NCI-H1930 (cell line): Measurements from ENCODE around the gene TADA2B.
"Not testable (repeated sequence)": the region's sequence is repeated elsewhere in the genome, so short reads cannot be mapped to it uniquely, and the experiment has no call there.

Experiments used
- DNase-seq, 2 experiments: peaks; one replicate each; lab custom pipeline; 2025; lab: John Stamatoyannopoulos, UW

The TADA2B gene

DNA sequence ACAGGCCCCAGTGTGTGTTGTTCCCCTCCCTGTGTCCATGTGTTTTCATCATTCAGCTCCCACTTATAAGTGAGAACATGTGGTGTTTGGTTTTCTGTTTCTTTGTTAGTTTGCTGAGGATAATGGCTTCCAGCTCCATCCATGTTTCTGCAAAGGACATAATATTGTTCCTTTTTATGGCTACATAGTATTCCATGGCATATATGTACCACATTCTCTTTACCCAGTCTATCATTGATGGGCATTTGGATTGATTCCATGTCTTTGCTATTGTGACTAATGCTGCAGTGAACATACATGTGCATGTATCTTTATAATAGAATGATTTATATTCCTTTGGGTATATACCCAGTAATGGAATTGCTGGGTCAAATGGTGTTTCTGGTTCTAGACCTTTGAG lies 36.3 kb downstream of the TADA2B start:
- not testable (repeated sequence) for DNase-seq

DNA sequence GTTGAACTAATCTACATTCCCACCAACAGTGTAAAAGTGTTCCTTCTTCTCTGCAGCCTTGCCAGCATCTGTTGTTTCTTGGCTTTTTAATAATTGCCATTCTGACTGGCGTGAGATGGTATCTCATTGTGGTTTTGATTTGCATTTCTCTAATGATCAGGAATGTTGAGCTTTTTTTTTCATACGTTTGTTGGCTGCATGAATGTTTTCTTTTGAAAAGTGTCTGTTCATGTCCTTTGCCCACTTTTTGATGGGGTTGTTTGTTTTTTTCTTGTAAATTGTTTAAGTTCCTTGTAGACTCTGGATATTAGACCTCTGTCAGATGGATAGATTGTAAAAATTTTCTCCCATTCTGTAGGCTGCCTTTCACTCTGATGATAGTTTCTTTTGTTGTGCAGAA lies 36.7 kb downstream of the TADA2B start:
- not testable (repeated sequence) for DNase-seq

DNA sequence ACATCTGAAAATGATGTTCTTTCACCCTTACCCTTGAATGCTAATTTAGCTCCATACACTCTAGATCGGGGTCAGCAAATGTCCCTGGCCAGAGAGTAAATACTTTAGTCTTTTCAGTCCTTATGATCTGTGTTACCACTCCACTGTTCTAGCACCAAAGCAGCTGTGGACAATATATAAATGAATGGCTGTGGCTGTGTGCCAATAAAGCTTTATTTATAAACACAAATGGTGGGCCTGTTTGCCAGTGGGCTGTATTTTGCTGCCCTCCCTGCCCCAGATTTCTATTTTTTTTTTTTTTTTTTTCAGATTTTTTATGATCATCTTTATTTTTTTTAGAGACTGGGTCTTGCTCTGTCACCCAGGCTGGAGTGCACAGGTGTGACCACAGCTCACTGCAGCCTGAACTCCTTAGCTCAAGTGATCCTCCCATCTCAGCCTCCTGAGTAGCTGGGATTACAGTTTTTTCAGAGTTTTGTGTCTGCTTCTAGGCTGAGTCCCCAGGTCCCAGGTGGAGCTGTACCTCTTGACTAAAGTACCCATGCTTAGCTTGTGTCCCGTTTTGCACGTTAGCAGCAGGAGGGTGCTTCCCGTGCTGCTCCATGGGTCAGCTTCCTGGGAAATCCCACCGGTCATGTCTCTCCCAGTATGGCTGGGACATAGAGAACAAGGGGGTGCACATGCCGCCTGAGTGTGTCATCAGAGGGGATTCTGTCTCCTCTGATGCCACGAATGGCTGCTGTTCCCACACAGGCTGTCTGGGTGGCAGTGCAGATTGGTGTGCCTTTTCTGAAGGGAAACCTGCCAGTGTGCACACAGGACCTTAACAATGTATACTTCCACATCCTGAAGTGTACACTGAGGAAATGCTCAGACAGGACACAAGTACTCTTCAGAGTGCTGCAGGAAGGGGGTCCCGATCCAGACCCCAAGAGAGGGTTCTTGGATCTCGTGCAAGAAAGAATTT lies 40.7 kb downstream of the TADA2B start:
- DNase-seq, result no peak

DNA sequence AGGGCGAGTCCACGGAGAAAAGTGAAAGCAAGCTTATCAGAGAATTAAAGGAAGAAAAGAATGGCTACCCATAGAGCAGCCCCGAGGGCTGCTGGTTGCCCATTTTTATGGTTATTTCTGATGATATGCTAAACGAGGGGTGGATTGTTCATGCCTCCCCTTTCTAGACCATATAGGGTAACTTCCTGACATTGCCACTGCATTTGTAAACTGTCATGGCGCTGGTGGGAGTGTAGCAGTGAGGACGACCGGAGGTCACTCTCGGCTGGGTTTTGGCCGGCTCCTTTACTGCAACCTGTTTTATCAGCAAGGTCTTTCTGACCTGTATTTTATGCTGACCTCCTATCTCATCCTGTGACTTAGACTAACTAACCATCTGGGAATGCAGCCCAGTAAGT lies 41.4 kb downstream of the TADA2B start:
- not testable (repeated sequence) for DNase-seq

DNA sequence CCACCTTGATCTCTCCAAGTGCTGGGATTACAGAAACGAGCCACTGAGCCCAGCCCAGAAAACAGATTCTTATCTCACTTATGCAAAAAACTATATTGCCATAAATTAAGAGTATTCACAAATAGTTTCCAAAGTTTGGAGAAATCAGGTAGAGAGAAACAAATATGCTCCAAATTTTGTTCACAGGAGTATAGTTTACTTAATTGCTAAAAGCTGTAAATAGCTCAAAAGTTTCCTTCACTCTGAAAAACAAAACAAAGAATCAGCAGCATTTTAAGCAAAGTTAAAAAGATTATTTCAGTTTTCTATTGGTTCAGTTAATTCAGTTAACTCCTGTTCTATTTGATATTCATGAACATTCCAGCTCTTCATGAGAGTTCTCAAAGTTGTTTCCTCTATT lies 43.2 kb downstream of the TADA2B start:
- DNase-seq, result no peak

DNA sequence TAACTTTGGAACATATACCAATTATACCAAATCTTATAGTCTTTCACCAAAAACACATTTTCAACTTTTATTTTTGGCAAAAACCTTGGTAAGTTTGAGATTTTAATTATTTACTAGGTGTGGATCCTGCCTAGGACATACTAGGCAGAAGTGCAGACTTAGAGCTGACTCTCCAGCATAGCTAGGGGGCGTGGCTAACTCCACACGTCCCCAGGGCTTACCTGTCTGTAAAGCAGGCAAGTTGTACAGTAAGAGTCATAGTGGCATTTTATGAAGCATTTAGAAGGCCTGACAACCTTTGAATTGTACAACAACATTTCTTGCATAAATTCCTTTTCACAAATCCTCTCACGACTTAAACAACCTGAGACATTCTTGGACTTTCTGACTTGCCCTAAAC lies 43.9 kb downstream of the TADA2B start:
- no peak for DNase-seq

DNA sequence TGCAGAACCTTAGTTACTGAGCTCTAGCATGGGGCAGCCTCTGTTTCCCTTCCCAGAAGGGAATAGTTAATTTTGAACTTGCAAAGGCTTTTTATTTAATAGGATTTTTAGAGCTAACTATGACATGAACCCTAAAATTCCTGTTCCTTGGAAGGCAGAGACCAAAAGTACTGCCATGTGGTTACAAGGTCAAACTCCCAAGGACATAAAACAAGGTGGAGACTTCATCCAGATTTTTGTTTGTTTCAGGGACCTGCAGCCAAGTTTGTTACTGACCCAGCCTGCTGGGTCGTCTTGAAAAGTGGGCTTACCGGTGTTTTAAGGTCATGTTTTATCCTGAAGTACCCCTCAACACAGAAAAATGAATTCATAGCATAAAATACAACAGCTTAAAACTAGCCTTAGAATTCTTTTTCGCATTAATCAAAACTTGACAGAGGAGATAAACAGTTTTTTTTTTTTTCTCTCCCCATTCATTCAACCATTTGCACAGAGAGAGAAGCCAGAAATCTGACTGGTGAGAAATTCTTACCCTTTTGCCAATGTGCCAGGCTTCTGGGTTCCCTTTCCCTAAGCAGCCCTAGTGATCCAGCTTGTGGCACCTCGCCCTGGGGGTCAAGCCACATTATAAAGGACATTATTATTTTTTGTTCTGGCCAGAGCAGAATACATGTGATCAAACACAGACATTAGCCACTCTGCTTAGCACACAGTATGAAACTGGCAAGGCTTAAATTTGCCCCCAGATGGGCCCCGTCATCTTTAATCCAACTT lies 46.2 kb downstream of the TADA2B start:
- DNase-seq, result no peak

DNA sequence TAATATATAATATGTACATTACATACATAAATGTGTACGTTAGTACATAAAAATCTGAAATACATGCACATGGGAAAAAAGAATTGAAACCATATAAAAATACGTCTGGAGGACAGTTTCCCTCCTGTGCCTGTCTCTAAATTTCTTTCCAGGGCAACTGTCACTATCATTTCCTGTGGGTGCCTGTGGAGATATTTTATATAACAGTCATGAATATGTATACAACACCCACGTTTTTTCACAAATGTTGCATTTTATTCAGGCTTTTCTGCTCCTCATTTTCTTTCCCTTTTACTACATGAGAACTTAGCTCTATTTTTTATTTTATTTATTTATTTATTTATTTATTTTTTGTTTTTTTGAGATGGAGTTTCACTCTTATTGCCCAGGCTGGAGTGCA lies 48.9 kb downstream of the TADA2B start:
- DNase-seq, result no peak

DNA sequence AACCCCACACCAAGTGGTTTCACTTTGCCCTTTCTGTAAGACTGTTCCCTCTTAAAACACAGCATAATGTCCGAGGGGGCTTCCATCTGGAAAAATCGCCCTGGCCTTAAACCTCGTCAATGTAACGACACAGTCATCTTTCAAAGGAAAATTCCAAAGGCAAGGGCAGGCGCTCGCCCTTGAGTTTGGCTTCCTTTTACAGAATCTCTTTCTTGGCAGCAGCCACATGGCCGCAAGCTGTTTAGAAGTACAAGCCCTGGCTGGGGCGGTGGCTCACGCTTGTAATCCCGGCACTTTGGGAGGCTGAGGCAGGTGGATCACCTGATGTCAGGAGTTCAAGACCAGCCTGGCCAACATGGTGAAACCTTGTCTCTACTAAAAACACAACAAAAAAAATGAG lies 51.7 kb downstream of the TADA2B start:
- no peak for DNase-seq

DNA sequence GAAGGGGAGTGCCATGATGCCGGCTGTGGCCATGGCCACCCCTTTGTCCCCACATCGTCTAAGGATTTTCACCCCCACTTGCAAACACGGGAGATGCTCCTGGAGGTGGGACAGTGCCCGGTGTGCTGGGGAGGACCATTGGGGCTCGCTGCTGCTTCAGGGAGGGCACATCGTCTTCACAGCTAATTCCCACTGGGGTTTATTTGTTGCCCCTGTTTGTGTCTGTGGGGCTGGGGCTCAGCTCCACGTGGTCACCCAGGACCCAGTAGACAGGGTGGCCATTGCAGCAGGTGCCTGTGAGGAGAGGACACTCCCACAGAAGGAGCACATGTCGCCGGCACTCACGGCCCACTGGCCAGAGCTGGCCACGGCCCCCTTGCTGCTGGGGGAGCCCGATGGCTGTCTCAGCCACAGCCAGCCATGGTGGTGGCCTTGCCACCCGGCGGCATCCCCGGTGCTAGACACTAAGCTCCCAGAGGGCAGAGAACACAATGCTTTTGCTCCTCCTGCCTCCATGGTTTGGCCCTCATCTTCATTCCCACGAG lies 52.5 kb downstream of the TADA2B start:
- no peak for DNase-seq

DNA sequence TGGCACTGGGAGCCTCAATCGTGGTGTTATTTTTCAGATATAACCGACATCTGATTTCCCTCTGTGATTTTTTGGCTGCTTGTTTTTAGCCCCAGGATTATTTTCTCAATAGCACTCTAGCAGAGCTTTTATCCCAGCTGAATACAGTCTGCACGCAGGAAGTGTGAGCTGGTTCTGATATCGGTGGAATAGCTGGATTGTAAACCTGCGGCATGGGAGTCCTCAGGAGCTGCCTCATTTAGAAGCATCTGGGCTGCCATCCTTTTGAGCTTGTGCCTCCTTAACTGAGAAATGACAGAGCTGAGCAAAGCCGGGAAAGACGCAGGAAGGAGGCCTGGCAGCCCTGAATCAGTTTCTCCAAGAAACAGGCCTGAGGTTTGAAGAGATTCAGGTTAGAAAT lies 53.1 kb downstream of the TADA2B start:
- DNase-seq, result no peak

DNA sequence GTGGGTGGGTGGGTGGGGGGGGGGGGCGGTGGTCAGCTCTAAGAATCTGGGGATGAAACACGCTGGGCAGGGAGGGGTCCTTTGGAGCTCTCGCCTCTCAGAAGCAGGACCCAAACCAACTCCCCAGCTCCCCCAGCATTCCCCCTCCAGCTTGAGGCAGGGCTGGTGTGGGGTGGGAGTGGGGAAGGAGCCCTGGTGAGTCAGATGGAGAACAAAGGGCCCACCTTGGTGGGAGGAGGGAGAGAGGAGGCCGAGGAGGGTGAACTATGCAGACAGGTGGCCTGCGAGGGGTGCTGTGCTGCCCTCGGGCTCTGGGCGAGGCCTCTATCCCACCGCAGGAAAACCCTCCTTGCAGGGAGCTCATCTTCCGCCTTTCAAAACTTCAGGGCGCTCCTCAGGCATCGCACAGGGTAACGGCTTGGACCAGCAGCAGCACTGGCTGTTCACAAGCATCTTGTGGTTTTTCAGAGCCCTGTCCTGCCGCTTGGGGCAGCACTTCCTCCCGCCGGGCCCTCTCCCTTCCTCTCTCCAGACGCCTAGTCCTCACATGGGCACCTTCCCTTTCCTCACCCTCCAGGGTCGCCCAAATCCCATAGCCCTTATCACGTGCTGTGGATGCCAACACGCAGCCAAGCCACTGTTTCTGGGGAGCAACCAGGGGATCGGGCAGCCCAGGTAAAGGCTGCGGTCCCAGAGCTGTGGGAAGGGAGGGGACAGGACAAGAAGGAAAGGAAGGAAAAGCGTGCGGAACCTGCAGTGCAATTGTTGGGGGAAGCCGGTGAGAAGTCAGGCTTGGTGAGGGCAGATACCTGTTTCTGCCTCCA lies 58.7 kb downstream of the TADA2B start:
- DNase-seq, result peak; percentile 38 to 44

DNA sequence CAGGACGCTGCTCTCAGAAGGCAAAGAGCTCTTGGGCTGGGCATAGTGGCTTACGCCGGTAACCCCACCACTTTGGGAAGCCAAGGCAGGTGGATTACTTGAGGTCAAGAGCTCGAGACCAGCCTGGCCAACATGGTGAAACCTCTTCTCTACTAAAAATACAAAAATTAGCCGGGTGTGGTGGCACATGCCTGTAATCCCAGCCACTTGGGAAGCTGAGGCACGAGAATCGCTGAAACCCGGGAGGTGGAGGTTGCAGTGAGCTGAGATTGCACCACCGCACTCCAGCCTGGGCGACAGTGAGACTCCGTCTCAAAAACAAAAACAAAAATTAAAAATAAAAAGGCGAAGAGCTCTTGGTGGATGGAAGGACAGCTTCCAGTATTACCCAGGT lies 59.3 kb downstream of the TADA2B start:
- DNase-seq, result not testable (repeated sequence)

DNA sequence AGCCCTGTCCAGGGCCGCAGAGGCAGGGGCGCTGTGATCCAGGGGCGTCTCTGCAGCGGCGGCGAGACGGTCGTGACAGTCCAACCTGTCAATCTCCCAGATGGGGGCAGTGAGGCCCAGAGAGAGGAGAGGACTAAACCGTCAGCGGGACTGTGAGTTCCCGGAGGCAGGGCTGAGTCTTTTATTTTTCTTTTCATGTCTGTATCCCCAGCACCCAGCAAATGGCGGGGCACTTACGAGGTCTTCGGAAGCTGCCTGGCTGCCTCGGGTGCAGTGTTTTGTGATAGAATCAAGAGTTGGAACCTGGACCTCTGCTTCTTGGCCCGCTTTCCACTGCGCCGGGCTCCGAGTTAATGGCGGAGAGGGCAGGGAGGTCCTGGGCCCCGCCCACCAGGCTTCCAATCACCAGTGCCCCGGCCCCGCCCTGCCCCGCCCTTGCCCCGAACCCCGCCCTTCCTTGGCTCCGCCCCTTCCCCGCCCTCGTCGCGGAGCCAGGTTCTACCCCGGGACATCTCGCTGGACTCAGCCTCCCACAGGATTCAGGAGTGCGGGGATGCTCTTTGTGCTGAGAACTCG lies 59.9 kb downstream of the TADA2B start:
- peak in 1 of 2 experiments; percentile 42 for DNase-seq

DNA sequence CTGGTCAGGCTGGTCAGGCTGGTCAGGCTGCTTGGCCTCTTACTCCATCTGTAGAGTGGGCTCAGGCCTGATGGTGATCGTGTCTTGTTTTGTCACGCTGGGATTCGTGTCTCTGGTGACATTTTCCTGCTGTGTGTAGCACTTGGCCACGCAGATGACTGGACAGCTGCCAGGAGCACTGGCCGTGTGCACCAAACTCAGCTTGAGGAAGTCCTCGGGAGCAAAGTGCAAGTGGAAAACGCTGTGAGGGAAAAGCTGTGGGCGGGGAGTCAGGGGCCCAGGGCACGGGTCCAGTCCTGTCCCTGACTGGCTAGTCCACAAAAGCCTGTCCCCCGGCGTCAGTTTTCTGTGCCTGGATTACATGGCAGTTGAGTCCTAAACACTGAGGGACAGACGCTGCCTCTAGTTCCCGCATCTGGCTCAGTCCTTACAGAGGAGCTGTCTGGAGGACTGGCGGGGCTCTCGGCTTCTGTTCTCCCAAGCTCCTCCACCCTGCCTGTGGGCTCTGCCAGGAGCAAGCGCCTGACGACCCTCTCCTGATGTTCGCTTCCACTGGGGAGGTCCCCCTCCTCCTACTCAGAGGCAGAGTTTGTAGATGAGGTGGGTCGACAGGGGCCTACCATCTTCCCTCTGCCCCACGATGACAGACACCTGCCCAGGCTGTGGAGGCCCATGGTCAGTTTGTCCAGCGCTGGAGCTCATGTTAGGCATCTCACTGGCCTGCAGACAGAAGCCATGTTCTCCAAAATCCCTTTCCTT lies 60.6 kb downstream of the TADA2B start:
- no peak for DNase-seq

DNA sequence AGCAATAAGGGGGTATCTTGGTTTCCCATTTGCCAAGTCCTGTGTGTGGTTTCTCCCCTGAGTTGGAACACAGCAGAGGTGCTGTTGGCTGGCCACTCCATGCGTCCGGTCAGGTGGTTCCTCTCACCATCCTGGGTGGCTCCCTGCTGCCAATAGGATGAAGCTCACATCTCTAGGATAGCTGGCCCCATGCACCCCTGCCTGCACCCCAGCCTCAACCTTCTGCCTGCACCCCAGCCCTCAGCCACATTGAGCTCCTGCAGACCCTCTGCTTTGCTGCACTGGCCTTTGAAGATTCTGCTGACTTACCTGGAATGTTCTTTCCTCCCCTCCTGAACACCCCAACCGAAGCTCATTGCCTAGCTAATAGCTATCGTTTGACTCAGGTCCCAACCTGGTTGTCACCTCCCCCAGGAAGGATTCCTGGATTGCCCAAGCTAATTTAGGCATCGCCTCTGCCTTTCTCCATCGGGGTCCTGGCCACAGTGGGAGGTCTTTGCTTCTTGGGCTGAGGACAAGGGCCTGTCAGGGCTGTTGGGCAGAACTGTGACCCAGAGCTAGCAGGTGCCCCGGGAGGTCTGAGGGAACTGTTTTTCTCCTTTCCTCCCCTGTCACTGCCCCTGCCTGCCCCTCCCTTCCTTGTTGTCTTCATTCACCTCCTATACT lies 61.3 kb downstream of the TADA2B start:
- no peak for DNase-seq

DNA sequence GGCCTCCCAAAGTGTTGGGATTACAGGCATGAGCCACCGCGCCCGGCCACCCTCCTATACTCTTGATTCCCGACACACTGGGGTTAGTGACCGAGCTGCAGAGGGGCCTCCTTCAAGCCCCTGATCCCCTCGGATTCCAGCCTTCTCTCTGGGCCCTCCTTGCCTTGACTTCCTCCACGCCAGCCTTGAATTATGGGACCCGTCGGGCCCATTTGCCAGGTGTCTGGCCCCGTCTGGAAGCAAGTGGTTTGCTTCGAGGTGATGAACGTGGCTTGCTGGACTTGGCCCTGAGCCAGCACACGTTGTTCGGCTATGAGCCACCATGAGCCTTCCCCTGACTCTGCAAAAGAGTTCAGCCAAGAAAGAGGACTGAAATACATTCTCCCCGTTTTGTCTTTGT lies 62.1 kb downstream of the TADA2B start:
- DNase-seq, result no peak

DNA sequence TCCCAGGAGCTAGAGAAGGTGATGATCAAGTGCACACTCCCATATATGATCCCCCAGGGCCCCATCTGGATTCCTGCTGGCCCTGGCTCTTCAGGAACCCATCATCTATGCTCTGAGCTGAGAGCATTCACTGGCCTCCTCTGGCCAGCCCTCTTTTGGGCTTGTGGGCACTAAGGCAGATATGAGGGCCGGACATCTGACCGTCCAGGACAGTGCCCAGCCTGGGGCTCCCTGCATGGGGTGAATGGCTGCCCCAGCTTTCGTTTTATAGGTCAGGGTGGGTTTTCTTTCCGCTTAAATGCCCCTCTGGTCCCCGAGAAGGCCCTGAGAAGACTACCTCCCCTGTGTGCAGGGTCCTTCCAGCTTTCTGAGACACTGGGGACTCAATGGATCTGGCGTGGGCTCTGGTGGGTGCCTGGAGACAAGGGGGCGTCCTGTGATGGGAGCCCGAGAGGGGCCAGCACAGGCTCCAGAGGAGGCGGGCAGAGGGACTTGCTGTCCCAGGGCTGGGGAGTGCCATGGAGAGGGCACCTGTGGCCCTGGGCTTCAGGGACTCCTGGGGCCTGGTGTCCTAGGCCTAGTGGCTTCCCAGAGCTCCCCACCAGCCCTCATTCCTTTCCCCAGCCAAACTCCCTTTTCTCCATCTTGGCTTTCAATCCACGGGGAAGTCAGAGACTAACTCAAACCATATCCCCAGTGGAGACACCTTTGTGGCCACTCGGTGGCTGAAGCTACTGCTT lies 64.2 kb downstream of the TADA2B start:
- no peak for DNase-seq
